ENCODE measurements around the gene PRDM5. TPM values are rescaled to one million over a fixed set of nuclear protein-coding genes. Genes with fewer than 3 reads are reported as not detected.

Gene PRDM5
- polyA plus RNA-seq, 1 donor (not counting 4 experiments of a cell fraction or from before 2014, with no cell fraction given), result 3.6 TPM

GRCh38 chr4:120683897-120684540 lies 238.5 kb downstream of the PRDM5 start:
- H3K79me2 ChIP-seq (ENCODE audit: control insufficient read depth, insufficient read depth, low read length), result no peaks in the 10 kb centered on the region
- no peak overlapping the region for H3K4me2 ChIP-seq (ENCODE audit: control insufficient read depth, extremely low read depth, insufficient read depth, low read depth, low read length)
- no peak overlapping the region for H3K4me3 ChIP-seq (ENCODE audit: control insufficient read depth in 2 of 3, extremely low read depth in 1 of 3, insufficient read depth in 2 of 3, low read depth in 1 of 3, low read length in 3 of 3)
- no peaks in the 10 kb centered on the region for H3K9me3 ChIP-seq (ENCODE audit: control insufficient read depth, low read depth, low read length)
- H3K27me3 ChIP-seq (ENCODE audit: control insufficient read depth, extremely low read depth, insufficient read depth, low read length), result no peaks in the 10 kb centered on the region
- H4K20me1 ChIP-seq (ENCODE audit: control insufficient read depth, extremely low read depth, insufficient read depth, low read length), result no peaks in the 10 kb centered on the region
- H3K36me3 ChIP-seq (ENCODE audit: control insufficient read depth in 2 of 2, extremely low read depth in 1 of 2, insufficient read depth in 2 of 2, low read length in 2 of 2), result no peaks in the 10 kb centered on the region
- H2AFZ ChIP-seq (ENCODE audit: control insufficient read depth, low read length), result peak overlapping the region; percentile 36
- dilution Hi-C loops (cut with MboI; ENCODE audit: extremely low pct_ligation_motif_present, low sequenced_read_pairs), result no loop called here
- H3K27ac ChIP-seq (ENCODE audit: control insufficient read depth, insufficient read depth, low read length), result no peak overlapping the region
- H3K4me1 ChIP-seq (ENCODE audit: control insufficient read depth, extremely low read depth, insufficient read depth, low read length), result no peaks in the 10 kb centered on the region
- no peak for DNase-seq (ENCODE audit: low read depth, low spot score)
- H3K9me1 ChIP-seq (ENCODE audit: control insufficient read depth, extremely low read depth, insufficient read depth, low read length), result no peaks in the 10 kb centered on the region
- no peak overlapping the region for H3K9ac ChIP-seq (ENCODE audit: control insufficient read depth, extremely low read depth, insufficient read depth, low read length)
- FAIRE-seq, result no peak
- TF ChIP-seq EZH2 (IDR thresholded peaks at IDR 0.05; ENCODE audit: low read length) (no peak), CTCF (optimal IDR thresholded peaks at IDR 0.05 in 1 of 3, IDR thresholded peaks at IDR 0.05 in 1 of 3, conservative IDR thresholded peaks at IDR 0.05 in 1 of 3; ENCODE audit: extremely low read depth in 1 of 3, insufficient read depth in 2 of 3, low read length in 3 of 3) (no peak)

- H3K27ac ChIP-seq (ENCODE audit: control insufficient read depth, insufficient read depth, low read length), result no peak overlapping the region
- TF ChIP-seq CTCF (optimal IDR thresholded peaks at IDR 0.05 in 1 of 3, IDR thresholded peaks at IDR 0.05 in 1 of 3, conservative IDR thresholded peaks at IDR 0.05 in 1 of 3; ENCODE audit: extremely low read depth in 1 of 3, insufficient read depth in 2 of 3, low read length in 3 of 3) (no peak), EZH2 (IDR thresholded peaks at IDR 0.05; ENCODE audit: low read length) (no peak)
- H3K4me2 ChIP-seq (ENCODE audit: control insufficient read depth, extremely low read depth, insufficient read depth, low read depth, low read length), result no peak overlapping the region
- FAIRE-seq, result no peak
- no peaks in the 10 kb centered on the region for H3K79me2 ChIP-seq (ENCODE audit: control insufficient read depth, insufficient read depth, low read length)
- no peak overlapping the region for H3K9ac ChIP-seq (ENCODE audit: control insufficient read depth, extremely low read depth, insufficient read depth, low read length)
- no peaks in the 10 kb centered on the region for H3K27me3 ChIP-seq (ENCODE audit: control insufficient read depth, extremely low read depth, insufficient read depth, low read length)
- no peaks in the 10 kb centered on the region for H3K9me1 ChIP-seq (ENCODE audit: control insufficient read depth, extremely low read depth, insufficient read depth, low read length)
- DNase-seq (ENCODE audit: low read depth, low spot score), result no peak
- no peaks in the 10 kb centered on the region for H3K9me3 ChIP-seq (ENCODE audit: control insufficient read depth, low read depth, low read length)
- H3K4me3 ChIP-seq (ENCODE audit: control insufficient read depth in 2 of 3, extremely low read depth in 1 of 3, insufficient read depth in 2 of 3, low read depth in 1 of 3, low read length in 3 of 3), result no peak overlapping the region
- H2AFZ ChIP-seq (ENCODE audit: control insufficient read depth, low read length), result no peak overlapping the region
- H3K36me3 ChIP-seq (ENCODE audit: control insufficient read depth in 2 of 2, extremely low read depth in 1 of 2, insufficient read depth in 2 of 2, low read length in 2 of 2), result no peaks in the 10 kb centered on the region
- dilution Hi-C loops (cut with MboI; ENCODE audit: extremely low pct_ligation_motif_present, low sequenced_read_pairs), result no loop called here
- no peaks in the 10 kb centered on the region for H3K4me1 ChIP-seq (ENCODE audit: control insufficient read depth, extremely low read depth, insufficient read depth, low read length)
- no peaks in the 10 kb centered on the region for H4K20me1 ChIP-seq (ENCODE audit: control insufficient read depth, extremely low read depth, insufficient read depth, low read length)
Observed at GRCh38 chr4:120682981-120683380, 239.5 kb downstream of the PRDM5 start.

Data from keratinocyte (primary cell).